Glutamatergic neuron (in vitro differentiated cells): ENCODE data around the gene FCRL3. TPM values are rescaled to one million over a fixed set of nuclear protein-coding genes. Genes with fewer than 3 reads are reported as not detected.

Source experiments
- DNase-seq: peaks from one replicate; pipeline ENCODE4 v3.0.0; 2022
- H3K27ac Mint-ChIP-seq: one replicate; pipeline ENCODE4 v1.8.0; 2020; ENCODE audit warnings: mild to moderate bottlenecking, mixed read lengths, inconsistent platforms; ENCODE audit not compliant: unreplicated experiment
- H3K27me3 Mint-ChIP-seq: one replicate; pipeline ENCODE4 v1.8.0; 2020; ENCODE audit warnings: mild to moderate bottlenecking, moderate library complexity, mixed read lengths, inconsistent platforms; ENCODE audit not compliant: unreplicated experiment
- H3K36me3 Mint-ChIP-seq: one replicate; pipeline ENCODE4 v1.8.0; 2020; ENCODE audit warnings: mild to moderate bottlenecking, mixed read lengths, inconsistent platforms; ENCODE audit not compliant: unreplicated experiment
- H3K4me1 Mint-ChIP-seq: one replicate; pipeline ENCODE4 v1.8.0; 2020; ENCODE audit warnings: mild to moderate bottlenecking, low read depth, mixed read lengths, inconsistent platforms; ENCODE audit not compliant: unreplicated experiment
- H3K4me3 Mint-ChIP-seq: one replicate; pipeline ENCODE4 v1.8.0; 2020; ENCODE audit warnings: mild to moderate bottlenecking, mixed read lengths, inconsistent platforms; ENCODE audit not compliant: unreplicated experiment
- H3K9me3 Mint-ChIP-seq: one replicate; pipeline ENCODE4 v1.8.0; 2020; ENCODE audit warnings: mild to moderate bottlenecking, moderate library complexity, mixed read lengths, inconsistent platforms; ENCODE audit not compliant: unreplicated experiment
- total RNA-seq: library from RNA; stranded (reverse); fragmentation: NEBNext Ultra II Directional; extraction: Animal tissue kit (Norgen Biotek cat#: 25700); gene quantifications from one replicate; pipeline ENCODE4 v1.2.1, GENCODE V29; 2021; ENCODE audit not compliant: unreplicated experiment
- TF ChIP-seq, protein P1 (sequence below): fragments of 200-600 bp; sonication (generic); IDR thresholded peaks from one replicate; pipeline ENCODE4 v1.5.0; 2021; ENCODE audit not compliant: partially characterized antibody, unreplicated experiment

The FCRL3 gene
- total RNA-seq, 1 donor from 2014 or later: not detected

DNA sequence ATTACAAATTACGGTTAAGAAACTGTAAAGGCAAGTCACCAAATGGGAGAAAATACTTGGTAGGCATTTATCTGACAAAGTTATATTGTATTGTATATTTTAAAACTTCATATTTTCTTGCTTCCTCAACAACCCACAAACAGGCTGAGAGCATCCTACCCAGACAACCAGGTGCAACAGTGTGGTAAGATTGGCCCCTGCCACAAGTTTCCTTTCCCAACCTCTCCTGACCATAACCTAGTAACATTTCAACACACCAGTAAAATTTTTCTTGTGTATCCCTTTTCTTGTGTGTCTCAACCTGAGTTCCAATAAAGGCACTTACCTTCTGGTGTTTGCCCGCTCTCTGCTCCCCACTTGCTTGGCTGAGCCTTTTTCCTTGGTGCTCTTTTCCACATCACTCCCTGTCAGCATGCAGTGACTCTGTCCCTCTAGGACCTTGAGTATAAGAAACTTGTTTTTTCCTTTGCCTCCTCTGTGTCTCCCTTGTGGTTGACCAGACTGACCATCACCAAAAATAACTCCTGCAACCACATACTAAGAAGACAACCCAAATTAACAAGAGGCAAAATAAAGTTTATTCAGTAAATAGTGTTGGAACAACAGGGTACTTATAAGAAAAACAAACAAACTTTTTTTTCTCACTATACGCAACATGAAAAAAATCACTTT, 40.9 kb downstream of the FCRL3 start:
- Mint-ChIP-seq H3K27me3 (peaks cover 2% of the 10 kb centered on the region), H3K4me3 (no peak overlapping the region), H3K4me1 (no peaks in the 10 kb centered on the region), H3K9me3 (no peaks in the 10 kb centered on the region), H3K36me3 (no peaks in the 10 kb centered on the region), H3K27ac (no peak overlapping the region)
- TF ChIP-seq, protein P1, sequence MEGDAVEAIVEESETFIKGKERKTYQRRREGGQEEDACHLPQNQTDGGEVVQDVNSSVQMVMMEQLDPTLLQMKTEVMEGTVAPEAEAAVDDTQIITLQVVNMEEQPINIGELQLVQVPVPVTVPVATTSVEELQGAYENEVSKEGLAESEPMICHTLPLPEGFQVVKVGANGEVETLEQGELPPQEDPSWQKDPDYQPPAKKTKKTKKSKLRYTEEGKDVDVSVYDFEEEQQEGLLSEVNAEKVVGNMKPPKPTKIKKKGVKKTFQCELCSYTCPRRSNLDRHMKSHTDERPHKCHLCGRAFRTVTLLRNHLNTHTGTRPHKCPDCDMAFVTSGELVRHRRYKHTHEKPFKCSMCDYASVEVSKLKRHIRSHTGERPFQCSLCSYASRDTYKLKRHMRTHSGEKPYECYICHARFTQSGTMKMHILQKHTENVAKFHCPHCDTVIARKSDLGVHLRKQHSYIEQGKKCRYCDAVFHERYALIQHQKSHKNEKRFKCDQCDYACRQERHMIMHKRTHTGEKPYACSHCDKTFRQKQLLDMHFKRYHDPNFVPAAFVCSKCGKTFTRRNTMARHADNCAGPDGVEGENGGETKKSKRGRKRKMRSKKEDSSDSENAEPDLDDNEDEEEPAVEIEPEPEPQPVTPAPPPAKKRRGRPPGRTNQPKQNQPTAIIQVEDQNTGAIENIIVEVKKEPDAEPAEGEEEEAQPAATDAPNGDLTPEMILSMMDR: no peak
- DNase-seq: no peak

DNA sequence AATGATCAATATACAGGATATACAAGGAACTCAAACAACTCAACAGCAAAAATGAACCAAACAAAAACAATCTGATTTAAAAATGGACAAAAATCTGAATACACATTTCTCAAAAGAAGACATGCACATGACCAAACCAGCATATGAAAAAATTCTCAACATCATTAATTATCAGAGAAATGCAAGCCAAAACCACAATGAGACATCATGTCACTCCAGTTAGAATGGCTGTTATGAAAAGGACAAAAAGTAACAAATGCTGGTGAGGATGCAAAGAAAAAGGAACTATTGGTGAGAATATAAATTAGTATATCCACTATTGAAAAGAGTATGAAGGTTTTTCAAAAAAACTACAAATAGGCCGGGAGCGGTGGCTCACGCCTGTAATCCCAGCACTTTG, 42.0 kb downstream of the FCRL3 start:
- no peaks in the 10 kb centered on the region for H3K4me1 Mint-ChIP-seq
- no peak overlapping the region for H3K27ac Mint-ChIP-seq
- TF ChIP-seq, protein P1: no peak
- H3K27me3 Mint-ChIP-seq: peaks cover 2% of the 10 kb centered on the region
- no peak overlapping the region for H3K4me3 Mint-ChIP-seq
- DNase-seq: no peak
- no peaks in the 10 kb centered on the region for H3K36me3 Mint-ChIP-seq
- H3K9me3 Mint-ChIP-seq: no peaks in the 10 kb centered on the region

DNA sequence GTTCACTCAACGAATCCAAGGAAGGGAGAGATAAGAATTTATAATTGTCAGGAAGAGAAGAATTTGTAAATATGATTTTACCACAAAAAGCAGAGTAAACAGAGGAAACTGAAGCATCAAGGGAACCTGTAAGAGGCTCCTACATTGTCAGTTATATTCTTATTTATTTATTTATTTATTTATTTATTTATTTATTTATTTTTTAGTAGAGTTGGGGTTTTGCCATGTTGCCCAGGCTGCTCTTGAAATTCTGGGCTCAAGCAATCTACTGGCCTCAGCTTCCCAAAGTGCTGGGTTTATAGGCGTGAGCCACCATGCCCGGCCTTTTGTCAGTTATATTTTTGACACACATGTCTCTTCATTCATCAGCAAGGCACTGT, 47.1 kb downstream of the FCRL3 start:
- no peak overlapping the region for H3K4me3 Mint-ChIP-seq
- no peaks in the 10 kb centered on the region for H3K9me3 Mint-ChIP-seq
- no peaks in the 10 kb centered on the region for H3K36me3 Mint-ChIP-seq
- no peaks in the 10 kb centered on the region for H3K27me3 Mint-ChIP-seq
- no peak for DNase-seq
- H3K4me1 Mint-ChIP-seq: no peaks in the 10 kb centered on the region
- TF ChIP-seq, protein P1: no peak
- no peak overlapping the region for H3K27ac Mint-ChIP-seq

DNA sequence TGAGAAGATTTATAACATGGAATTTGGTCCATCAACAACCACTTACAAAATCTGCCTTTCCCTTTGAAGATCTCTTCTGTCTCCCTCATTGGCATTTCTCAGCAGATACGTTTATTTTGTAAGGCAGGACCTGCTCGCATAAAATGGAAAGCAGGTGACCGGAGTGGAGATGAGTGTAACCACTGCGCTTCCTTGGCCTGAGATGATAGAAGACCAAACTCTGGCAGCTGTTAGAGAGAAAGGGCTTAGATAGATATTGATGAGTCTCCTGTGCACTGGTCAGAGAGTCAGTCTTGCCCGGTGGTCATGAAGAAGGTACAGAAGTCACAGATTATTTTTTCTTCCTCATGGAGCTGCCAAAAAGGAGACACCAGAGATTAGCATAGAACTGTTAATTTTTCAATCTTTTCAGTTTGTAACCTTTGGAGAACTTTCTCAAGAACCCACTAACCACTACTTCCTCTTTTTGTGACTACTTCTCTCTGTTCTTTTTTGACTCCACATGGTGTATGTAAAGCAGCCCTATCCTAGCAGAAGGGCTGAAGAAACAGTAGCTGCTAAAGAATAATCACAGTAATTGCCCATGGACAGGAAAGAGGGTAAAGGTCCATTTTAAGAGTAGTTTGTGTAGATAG, 47.6 kb downstream of the FCRL3 start:
- Mint-ChIP-seq H3K36me3 (no peaks in the 10 kb centered on the region), H3K27me3 (no peaks in the 10 kb centered on the region)

DNA sequence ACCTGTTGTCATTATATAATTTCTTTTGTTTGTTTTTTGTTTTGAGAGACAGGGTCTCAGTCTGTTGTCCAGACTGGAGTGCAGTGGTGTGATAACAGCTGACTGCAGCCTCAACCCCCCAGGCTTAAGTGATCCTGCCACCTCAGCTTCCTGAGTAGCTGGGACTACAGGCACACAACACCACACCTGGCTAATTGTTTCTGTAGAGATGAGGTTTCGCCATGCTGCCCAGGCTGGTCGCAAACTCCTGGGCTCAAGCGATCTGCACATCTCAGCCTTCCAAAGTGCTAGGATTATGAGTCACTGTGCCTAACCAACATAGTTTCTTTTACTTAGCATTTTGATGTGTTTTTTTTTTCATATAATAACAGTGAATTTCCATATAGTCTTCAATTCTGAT, 52.3 kb downstream of the FCRL3 start:
- Mint-ChIP-seq H3K4me1 (no peaks in the 10 kb centered on the region), H3K27me3 (no peaks in the 10 kb centered on the region), H3K4me3 (no peak overlapping the region), H3K9me3 (no peaks in the 10 kb centered on the region), H3K27ac (no peak overlapping the region), H3K36me3 (no peaks in the 10 kb centered on the region)
- DNase-seq: no peak
- TF ChIP-seq, protein P1: no peak

More for the DNA sequence above, 47.6 kb downstream of the FCRL3 start:
- TF ChIP-seq, protein P1: no peak
- no peaks in the 10 kb centered on the region for H3K4me1 Mint-ChIP-seq
- no peak overlapping the region for H3K27ac Mint-ChIP-seq
- H3K4me3 Mint-ChIP-seq: no peak overlapping the region
- no peak for DNase-seq
- no peaks in the 10 kb centered on the region for H3K9me3 Mint-ChIP-seq
